Esophagus squamous epithelium (tissue), 4 donors: Measurements from ENCODE around the gene LRBA.

Experiments
- POLR2A ChIP-seq, 4 donors: fragments of 450-650 bp; IDR thresholded peaks; one replicate each; pipeline ENCODE4 v1.6.1; 2017; ENCODE audit warnings: antibody characterized with exemption in 4 of 4, mild to moderate bottlenecking in 4 of 4, moderate library complexity in 3 of 4
- TF ChIP-seq, protein P1 (sequence below), 6 experiments: fragments of 450-650 bp in 4 of 6; fragments of 200-600 bp in 2 of 6; sonication (generic) in 2 of 6; IDR thresholded peaks; one replicate each; pipeline ENCODE4 v1.5.1; 2016 to 2019; ENCODE audit warnings: antibody characterized with exemption in 6 of 6, mild to moderate bottlenecking in 4 of 6, moderate library complexity in 4 of 6

- no peak for TF ChIP-seq POLR2A (IDR thresholded peaks at IDR 0.05)
- TF ChIP-seq, protein P1, sequence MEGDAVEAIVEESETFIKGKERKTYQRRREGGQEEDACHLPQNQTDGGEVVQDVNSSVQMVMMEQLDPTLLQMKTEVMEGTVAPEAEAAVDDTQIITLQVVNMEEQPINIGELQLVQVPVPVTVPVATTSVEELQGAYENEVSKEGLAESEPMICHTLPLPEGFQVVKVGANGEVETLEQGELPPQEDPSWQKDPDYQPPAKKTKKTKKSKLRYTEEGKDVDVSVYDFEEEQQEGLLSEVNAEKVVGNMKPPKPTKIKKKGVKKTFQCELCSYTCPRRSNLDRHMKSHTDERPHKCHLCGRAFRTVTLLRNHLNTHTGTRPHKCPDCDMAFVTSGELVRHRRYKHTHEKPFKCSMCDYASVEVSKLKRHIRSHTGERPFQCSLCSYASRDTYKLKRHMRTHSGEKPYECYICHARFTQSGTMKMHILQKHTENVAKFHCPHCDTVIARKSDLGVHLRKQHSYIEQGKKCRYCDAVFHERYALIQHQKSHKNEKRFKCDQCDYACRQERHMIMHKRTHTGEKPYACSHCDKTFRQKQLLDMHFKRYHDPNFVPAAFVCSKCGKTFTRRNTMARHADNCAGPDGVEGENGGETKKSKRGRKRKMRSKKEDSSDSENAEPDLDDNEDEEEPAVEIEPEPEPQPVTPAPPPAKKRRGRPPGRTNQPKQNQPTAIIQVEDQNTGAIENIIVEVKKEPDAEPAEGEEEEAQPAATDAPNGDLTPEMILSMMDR (IDR thresholded peaks at IDR 0.05): no peak
Measured at GRCh38 chr4:150501009-150501727, 513.9 kb downstream of the LRBA start.
